Activated T-helper 9 cell treated with anti-CD3 and anti-CD28 coated beads, Interleukin-2, amount 50 U/mL, for 16 hours (primary cell): ENCODE results near the gene EPHA5.

Experiments used
- DNase-seq: peaks from one replicate; pipeline ENCODE4 v3.0.0-alpha.2; 2020; ENCODE audit warnings: low read depth

EPHA5 gene

GRCh38 chr4:65495439-65495838 lies 174.8 kb downstream of the EPHA5 start:
- DNase-seq = no peak

DNA sequence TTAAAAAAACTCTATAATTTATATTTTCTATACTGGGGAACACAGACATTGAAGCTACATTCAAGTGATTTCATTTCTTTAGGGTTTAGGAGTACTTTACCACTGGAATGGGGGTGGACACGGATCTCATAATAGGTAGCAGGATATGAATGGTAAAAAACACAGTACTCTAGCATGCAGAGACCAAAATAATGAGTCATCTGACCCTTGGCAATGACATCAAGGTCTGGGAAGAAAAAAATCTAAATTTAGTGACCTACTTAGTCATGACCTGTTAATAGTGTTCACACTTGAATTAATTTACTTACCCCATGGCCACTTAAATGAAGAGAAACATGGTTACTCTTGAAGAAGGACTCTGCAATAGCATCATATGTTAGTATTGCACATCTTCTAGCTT lies 187.9 kb downstream of the EPHA5 start:
- no peak for DNase-seq

DNA sequence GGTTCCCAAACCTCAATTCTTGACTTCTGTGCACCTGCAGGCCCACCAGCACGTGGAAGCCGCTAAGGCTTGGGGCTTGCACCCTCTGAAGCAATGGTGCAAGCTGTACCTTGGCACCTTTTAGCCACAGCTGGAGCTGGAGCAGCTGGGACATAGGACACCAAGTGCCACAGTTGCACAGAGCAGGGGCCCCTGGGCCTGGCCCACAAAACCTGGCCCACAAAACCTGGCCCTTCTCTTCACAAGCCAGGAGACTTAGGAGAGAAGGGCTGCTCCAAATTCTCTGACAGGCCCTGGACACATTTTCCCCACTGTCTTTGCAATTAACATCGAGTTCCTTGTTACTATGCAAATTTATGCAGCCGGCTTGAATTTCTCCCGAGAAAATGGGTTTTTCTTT lies 197.8 kb downstream of the EPHA5 start:
- DNase-seq = no peak

DNA sequence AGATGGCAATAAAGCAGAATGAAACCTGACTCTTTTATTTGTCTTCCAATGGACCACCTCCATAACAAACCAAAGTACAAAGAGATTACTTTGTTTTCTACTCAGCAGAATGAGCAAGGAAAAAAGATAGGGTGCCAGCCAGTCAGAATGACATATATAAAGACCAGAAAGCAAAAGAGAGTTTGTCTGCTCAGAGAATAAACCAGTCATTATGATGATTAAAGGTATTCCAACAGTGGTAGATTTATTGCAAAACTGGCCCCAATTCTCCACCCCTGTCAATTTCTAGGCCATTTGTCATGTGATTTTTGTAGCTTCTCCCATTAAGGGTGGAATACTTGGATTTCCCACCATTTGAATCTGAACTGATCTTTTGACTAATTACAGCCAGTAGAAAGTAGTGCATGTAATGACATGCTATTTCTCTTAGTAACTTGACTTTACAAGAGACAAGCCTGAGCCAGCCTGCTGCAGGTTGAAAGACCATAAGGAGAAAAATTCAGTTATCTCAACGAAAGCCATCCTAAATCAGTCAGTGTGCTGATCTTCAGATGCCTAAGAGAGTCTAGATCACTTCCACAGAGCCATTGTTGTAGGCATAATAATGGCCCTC lies 203.1 kb downstream of the EPHA5 start:
- no peak for DNase-seq

DNA sequence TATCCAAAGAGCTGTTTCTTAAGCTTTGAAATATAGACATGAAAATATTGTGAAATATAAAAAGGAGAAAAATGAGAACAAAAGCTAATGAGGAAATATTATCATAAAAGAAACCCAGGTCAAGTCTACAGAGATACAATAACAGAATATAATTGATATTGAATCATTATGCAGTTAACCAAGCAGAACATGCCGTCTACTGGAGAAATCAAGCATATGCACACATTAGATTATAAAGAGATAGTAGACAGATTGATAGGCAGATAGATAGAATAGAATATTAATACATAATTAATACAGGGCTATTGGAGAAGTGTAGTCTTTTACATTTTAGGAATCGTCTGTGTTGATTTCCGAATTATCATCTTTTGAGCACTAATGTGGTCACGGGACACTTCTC lies 208.5 kb downstream of the EPHA5 start:
- DNase-seq = no peak

- DNase-seq = no peak
These were observed 213.3 kb downstream of the EPHA5 start for GRCh38 chr4:65457011-65457410.

DNA sequence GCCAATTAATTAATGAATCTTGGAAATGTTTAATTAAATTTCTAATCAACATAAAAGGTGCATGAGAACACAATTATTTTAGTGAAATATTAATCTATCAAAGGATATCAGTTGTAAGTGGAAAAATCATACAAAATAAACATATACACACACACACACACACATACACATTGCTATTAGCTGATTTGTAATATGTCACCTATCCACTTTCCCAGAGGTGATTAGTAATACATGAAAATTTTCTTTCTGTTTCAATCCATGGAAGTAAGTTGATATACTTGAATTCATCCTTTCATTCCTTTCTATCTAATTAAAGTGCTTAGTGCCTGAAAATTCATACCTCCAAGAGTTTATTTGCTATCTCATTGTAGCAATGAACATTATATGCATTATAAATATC lies 213.7 kb downstream of the EPHA5 start:
- no peak for DNase-seq

DNA sequence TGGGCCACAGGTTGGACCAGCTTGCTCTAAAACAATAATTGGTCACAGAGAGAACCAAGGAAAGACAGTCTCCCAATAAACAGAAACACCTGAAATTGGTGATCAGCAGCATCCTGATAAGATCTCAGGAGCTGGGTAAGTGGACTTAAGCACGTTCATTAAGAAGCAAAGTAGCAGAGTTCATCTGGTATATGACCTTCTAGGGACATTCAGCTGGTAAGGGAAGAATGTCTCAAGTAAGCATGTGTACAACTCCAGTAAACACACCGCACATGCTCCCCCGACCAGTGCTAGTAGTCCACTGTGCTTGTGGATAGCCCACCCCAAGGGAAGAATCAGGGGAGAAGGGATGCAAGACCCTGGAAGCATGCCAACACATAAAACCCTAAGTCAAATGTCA lies 216.9 kb downstream of the EPHA5 start:
- no peak for DNase-seq

GRCh38 chr4:65450899-65451298 lies 219.4 kb downstream of the EPHA5 start:
- no peak for DNase-seq

DNA sequence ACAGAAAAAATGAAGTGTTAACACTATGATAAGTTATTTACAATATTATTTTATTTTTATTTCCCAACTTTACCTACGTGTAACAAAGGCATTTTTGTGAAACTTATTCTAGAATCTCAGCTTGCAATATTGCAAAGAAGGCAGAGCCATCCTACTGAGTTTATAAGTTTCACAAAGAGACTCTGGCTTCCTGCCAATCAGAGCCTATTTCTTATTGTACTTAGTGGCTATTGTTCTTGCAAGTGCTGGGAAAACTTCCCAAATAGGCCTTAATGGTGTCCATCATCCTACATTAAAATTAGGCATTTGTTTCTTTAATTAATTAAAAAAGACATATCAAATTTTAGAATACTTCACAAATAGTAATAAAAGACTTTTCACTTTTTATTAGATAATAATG lies 233.2 kb downstream of the EPHA5 start:
- no peak for DNase-seq

DNA sequence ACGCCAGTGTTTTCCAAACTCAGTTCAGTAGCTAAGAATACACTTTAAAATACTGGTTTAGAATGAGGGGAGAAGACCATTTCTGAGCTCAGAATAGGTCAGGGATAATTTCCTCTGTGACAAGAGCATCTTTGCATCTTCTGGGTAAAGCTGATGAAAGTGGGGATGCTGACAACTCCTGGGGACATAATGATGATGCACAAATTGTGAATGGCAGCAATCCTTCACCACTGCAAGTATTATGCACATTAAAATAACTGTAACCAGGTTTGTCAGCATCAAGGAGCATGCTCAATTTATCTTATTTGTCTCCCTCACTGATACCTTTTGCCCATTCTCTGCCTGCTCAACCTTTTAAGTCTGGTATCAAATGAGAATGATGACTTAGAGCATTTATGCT lies 248.2 kb downstream of the EPHA5 start:
- no peak for DNase-seq

GRCh38 chr4:65420036-65420435 lies 250.3 kb downstream of the EPHA5 start:
- DNase-seq = no peak

GRCh38 chr4:65416891-65417290 lies 253.4 kb downstream of the EPHA5 start:
- DNase-seq = no peak

DNA sequence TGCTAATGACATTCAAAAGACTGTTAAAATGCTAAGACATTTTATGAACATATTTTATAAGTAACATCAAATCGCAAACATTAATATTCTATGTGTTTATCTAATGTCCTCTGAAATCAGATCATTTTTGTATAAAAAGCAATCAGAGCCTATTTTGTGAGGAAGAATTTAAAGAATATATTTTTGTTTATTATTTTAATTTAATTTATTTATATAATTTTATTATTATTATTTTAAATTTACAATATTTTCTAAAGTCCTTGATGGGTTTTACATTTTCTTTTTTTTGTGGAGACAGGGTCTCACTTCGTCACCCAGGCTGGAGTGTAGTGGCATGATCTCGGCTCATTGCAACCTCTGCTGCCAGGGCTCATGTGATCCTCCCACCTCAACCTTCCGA lies 262.8 kb downstream of the EPHA5 start:
- no peak for DNase-seq

GRCh38 chr4:65401083-65401482 lies 269.2 kb downstream of the EPHA5 start:
- DNase-seq = no peak

DNA sequence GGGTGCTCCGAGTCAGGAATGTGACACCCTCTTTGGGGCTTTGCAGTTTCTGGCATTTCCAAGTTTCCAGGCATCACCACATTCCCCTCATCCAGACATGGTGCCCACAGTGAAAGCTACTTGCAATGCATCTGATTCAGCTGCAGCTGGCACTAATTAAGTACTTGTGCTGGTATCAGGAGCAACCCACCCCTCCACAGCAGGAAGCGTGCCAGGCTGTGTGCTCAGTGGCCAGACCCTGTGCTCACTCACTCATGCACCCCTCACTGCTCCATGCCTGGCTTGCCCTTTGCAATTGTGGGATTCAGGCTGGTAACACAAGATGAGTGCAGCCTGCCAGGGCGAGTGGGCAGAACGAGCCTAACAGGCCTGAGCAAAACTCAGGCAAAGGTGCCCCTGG lies 271.2 kb downstream of the EPHA5 start:
- DNase-seq = no peak

DNA sequence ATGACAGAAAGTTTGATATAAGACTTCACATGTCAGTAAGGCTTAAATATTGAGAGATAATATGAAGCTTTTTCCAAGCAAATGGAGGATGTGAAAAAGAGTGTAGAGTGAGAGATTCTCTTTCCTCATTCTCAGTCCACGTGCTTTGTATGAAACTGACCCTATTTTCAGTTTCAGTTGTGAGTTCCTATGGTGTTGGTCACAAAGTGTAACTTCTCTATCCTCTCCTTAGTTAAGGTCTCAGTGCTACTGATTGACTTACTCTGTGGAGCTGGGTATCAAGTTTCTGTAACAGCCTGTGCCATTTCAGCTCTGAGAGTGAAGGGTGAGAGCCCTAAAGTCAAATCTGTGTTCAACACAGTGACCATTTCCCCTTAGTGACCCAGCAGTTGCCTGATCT lies 277.2 kb downstream of the EPHA5 start:
- no peak for DNase-seq

GRCh38 chr4:65392488-65392887 lies 277.8 kb downstream of the EPHA5 start:
- DNase-seq = no peak

- no peak for DNase-seq
These were observed 278.5 kb downstream of the EPHA5 start for GRCh38 chr4:65391814-65392213.

DNA sequence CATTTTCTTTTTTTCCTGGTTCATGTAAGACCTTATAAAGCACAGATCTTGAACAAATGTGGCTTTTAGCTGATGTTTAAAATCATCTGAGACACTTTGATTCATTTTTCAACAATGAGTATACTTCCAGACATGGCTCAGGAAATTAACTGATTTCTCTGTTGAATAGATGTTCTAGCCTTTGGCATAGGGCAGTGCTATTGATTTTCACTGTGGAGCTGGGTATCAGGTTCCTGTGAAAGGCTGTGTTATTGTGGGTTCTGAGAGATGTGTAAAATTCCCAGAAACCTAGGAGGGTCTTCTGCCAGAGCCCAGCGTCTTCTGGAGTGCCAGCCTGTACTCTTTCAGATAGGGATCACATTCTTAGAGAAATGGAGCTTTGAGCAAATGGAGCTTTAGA lies 278.9 kb downstream of the EPHA5 start:
- DNase-seq = no peak

DNA sequence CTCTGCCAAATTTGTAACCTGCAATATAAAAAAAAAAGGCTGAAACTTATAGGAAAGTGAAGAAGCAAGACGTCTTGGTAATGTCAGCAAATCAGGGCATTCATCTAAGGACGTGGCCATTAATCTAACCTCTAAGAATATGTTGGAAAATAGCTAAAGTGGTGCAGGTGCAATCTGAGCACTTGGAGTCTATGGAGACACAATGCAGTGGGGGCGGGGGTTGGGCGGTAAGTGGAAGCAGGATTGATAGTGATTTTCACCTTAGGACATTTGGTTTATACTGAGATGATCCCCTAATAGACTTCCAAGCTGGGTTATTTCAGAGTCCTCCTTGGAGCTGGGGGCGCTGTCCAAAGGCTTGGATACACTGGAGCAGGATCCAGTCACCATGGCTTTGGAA lies 283.4 kb downstream of the EPHA5 start:
- DNase-seq = no peak

DNA sequence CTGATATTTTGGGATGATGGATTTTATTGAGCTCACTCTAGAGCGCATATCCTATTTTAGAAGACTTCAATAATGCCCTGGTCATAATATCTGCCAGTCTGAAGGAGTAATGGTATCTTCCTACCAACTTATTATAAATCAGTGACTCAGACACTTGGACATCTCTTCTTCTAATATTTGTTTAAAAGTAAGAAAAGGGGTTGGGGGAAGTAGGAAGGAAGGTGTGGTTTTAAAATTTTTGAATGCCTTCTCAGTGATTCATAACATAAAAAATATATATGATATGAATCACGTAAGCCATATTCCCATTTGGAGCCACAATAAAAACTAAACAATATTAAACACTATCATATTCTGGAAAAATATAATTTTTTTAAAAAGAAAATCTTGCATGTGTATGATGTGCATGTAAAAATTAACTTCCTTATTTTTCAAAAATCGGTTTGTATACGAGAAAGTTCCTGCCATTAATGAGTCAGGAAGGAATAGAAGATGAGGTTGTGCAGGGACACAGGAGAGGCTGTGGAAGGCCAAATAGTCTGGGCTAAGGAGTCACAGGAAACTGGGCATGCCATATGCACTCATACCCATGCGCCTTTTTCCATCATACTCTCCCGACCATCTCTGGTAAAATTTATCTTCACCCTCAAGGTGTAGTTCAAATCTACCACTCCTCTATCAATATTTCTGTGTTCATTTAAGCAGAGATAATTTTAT lies 286.5 kb downstream of the EPHA5 start:
- no peak for DNase-seq

- no peak for DNase-seq
These were observed 288.6 kb downstream of the EPHA5 start for GRCh38 chr4:65381648-65382047.

DNA sequence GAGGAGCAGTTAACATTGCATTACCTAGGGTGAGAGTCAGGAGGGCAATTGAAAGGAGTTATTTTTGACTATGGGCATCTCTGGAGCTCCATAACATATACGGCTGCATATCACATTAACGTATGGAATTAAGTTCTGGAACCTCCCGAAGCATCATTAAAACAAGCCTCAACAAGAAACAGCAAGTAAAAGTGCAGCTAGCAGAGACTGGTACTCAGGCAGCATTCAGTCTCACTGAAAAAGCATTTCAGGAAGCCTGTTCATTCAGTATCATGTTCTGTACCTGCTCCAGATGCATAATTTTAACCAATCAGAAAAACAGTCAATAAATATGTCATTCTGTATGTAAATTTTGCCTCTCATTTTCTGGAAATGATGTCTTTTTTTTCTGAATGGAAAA lies 299.6 kb downstream of the EPHA5 start:
- DNase-seq = no peak
